HEK293 (cell line): Measurements from ENCODE around the gene MEG3.

ENCODE experiments used
- CTCF ChIA-PET: fragments of 350-600 bp; formaldehyde crosslinking; extraction: SDS; loops from one replicate; lab custom pipeline; 2021; ENCODE audit warnings: antibody characterized with exemption; lab: Yijun Ruan, JAX
- POLR2A ChIA-PET: fragments of 300-600 bp; formaldehyde crosslinking; extraction: SDS; loops from one replicate; lab custom pipeline; 2020; ENCODE audit warnings: antibody characterized with exemption, inconsistent platforms; lab: Yijun Ruan, JAX
- H3K27ac ChIP-seq: fragments of 200-500 bp; sonication (Bioruptor generic); 2 replicates; pipeline ENCODE4 v1.5.1; 2014; ENCODE audit warnings: low read depth, low read length, control low read depth, inconsistent platforms; ENCODE audit errors: extremely low read depth
- H3K36me3 ChIP-seq, 2 experiments: fragments of 200-500 bp in 1 of 2; sonication (Bioruptor generic) in 1 of 2; 1 replicate in 1 of 2; 2 replicates in 1 of 2; pipeline ENCODE4 v1.5.1; 2014 to 2017; ENCODE audit warnings: inconsistent platforms in 2 of 2, low read length in 2 of 2; ENCODE audit not compliant: control insufficient read depth in 2 of 2, insufficient read depth in 1 of 2
- H3K4me1 ChIP-seq: fragments of 200-500 bp; sonication (Bioruptor generic); 2 replicates; pipeline ENCODE4 v1.5.1; 2014; ENCODE audit warnings: mild to moderate bottlenecking, low read length, inconsistent platforms; ENCODE audit not compliant: control insufficient read depth, insufficient read depth
- H3K4me3 ChIP-seq: 2 replicates; pipeline ENCODE4 v1.5.1; 2011; ENCODE audit warnings: low read depth, mild to moderate bottlenecking, control low read depth, low read length, moderate library complexity
- H3K9me3 ChIP-seq: fragments of 200-500 bp; sonication (Bioruptor generic); 2 replicates; pipeline ENCODE4 v1.5.1; 2014; ENCODE audit warnings: low read depth, low read length, inconsistent platforms; ENCODE audit not compliant: control insufficient read depth, insufficient read depth
- CTCF ChIP-seq: fragments of 450-650 bp; formaldehyde crosslinking; IDR thresholded peaks from 2 replicates; pipeline ENCODE4 v1.5.1; 2016; ENCODE audit warnings: missing biosample characterization, missing genetic modification characterization
- GLI4 ChIP-seq: fragments of 450-650 bp; formaldehyde crosslinking; IDR thresholded peaks from 2 replicates; pipeline ENCODE4 v1.5.1; 2016; ENCODE audit warnings: missing biosample characterization, missing genetic modification characterization
- GLIS1 ChIP-seq: fragments of 450-650 bp; formaldehyde crosslinking; IDR thresholded peaks from 2 replicates; pipeline ENCODE4 v1.5.1; 2016; ENCODE audit warnings: missing biosample characterization, missing genetic modification characterization
- INSM2 ChIP-seq: fragments of 450-650 bp; formaldehyde crosslinking; IDR thresholded peaks from 2 replicates; pipeline ENCODE4 v1.5.1; 2016; ENCODE audit warnings: missing biosample characterization, missing genetic modification characterization
- KLF16 ChIP-seq: fragments of 450-650 bp; formaldehyde crosslinking; IDR thresholded peaks from 2 replicates; pipeline ENCODE4 v1.5.1; 2017; ENCODE audit warnings: missing biosample characterization, missing genetic modification characterization
- KLF17 ChIP-seq: fragments of 450-650 bp; formaldehyde crosslinking; IDR thresholded peaks from 2 replicates; pipeline ENCODE4 v1.5.1; 2016; ENCODE audit warnings: missing biosample characterization, missing genetic modification characterization
- OSR2 ChIP-seq: fragments of 450-650 bp; formaldehyde crosslinking; IDR thresholded peaks from 2 replicates; pipeline ENCODE4 v1.5.1; 2016; ENCODE audit warnings: missing biosample characterization, missing genetic modification characterization
- PRDM4 ChIP-seq: fragments of 450-650 bp; formaldehyde crosslinking; IDR thresholded peaks from 2 replicates; pipeline ENCODE4 v1.5.1; 2017; ENCODE audit warnings: missing biosample characterization, missing genetic modification characterization
- RBAK ChIP-seq: fragments of 450-650 bp; formaldehyde crosslinking; IDR thresholded peaks from 2 replicates; pipeline ENCODE4 v1.5.1; 2016; ENCODE audit warnings: missing biosample characterization, missing genetic modification characterization
- SALL2 ChIP-seq: fragments of 450-650 bp; formaldehyde crosslinking; IDR thresholded peaks from 2 replicates; pipeline ENCODE4 v1.5.0; 2017; ENCODE audit warnings: missing biosample characterization, mild to moderate bottlenecking, missing genetic modification characterization, borderline replicate concordance
- TRIM28 ChIP-seq: IDR thresholded peaks from 2 replicates; pipeline ENCODE4 v1.6.1; 2011; ENCODE audit warnings: low read length, control low read depth, borderline replicate concordance
- WT1 ChIP-seq: fragments of 450-650 bp; formaldehyde crosslinking; IDR thresholded peaks from 2 replicates; pipeline ENCODE4 v1.5.1; 2016; ENCODE audit warnings: missing biosample characterization, missing genetic modification characterization
- ZBTB20 ChIP-seq: fragments of 450-650 bp; formaldehyde crosslinking; IDR thresholded peaks from 2 replicates; pipeline ENCODE4 v1.5.1; 2016; ENCODE audit warnings: missing biosample characterization, missing genetic modification characterization
- ZBTB7A ChIP-seq: fragments of 450-650 bp; formaldehyde crosslinking; IDR thresholded peaks from 2 replicates; pipeline ENCODE4 v1.5.1; 2016; ENCODE audit warnings: low read depth, missing biosample characterization, missing genetic modification characterization
- ZNF169 ChIP-seq: fragments of 450-650 bp; formaldehyde crosslinking; IDR thresholded peaks from 2 replicates; pipeline ENCODE4 v1.5.1; 2016; ENCODE audit warnings: missing biosample characterization, missing genetic modification characterization
- ZNF24 ChIP-seq: fragments of 450-650 bp; formaldehyde crosslinking; IDR thresholded peaks from 2 replicates; pipeline ENCODE4 v1.5.1; 2016; ENCODE audit warnings: missing biosample characterization, missing genetic modification characterization
- ZNF324 ChIP-seq: fragments of 450-650 bp; formaldehyde crosslinking; IDR thresholded peaks from 2 replicates; pipeline ENCODE4 v1.5.1; 2016; ENCODE audit warnings: missing biosample characterization, missing genetic modification characterization
- ZNF366 ChIP-seq: fragments of 450-650 bp; formaldehyde crosslinking; conservative IDR thresholded peaks from 2 replicates; pipeline ENCODE4 v1.5.1; 2016; ENCODE audit warnings: missing biosample characterization, missing genetic modification characterization
- ZNF423 ChIP-seq: fragments of 450-650 bp; formaldehyde crosslinking; IDR thresholded peaks from 2 replicates; pipeline ENCODE4 v1.5.1; 2016; ENCODE audit warnings: missing biosample characterization, missing genetic modification characterization
- ZNF48 ChIP-seq: fragments of 450-650 bp; formaldehyde crosslinking; IDR thresholded peaks from 2 replicates; pipeline ENCODE4 v1.5.1; 2016; ENCODE audit warnings: missing biosample characterization, missing genetic modification characterization
- ZNF518A ChIP-seq: fragments of 450-650 bp; formaldehyde crosslinking; conservative IDR thresholded peaks from 2 replicates; pipeline ENCODE4 v1.5.1; 2016; ENCODE audit warnings: low read depth, missing biosample characterization, missing genetic modification characterization
- ZNF529 ChIP-seq: fragments of 450-650 bp; formaldehyde crosslinking; IDR thresholded peaks from 2 replicates; pipeline ENCODE4 v1.5.1; 2017; ENCODE audit warnings: missing genetic modification characterization, missing biosample characterization; ENCODE audit not compliant: insufficient replicate concordance
- ZNF707 ChIP-seq: fragments of 450-650 bp; formaldehyde crosslinking; IDR thresholded peaks from 2 replicates; pipeline ENCODE4 v1.5.1; 2016; ENCODE audit warnings: missing biosample characterization, missing genetic modification characterization
- ZSCAN16 ChIP-seq: fragments of 450-650 bp; formaldehyde crosslinking; IDR thresholded peaks from 2 replicates; pipeline ENCODE4 v1.5.1; 2016; ENCODE audit warnings: missing biosample characterization, missing genetic modification characterization

MEG3 gene

GRCh38 chr14:100777366-100777817, 48.5 kb upstream of the MEG3 start:
- Histone ChIP-seq H3K9me3 (no peaks in the 10 kb centered on the region), H3K36me3 (no peaks in the 10 kb centered on the region), H3K4me3 (no peak overlapping the region), H3K4me1 (no peaks in the 10 kb centered on the region), H3K27ac (no peak overlapping the region)
- ChIA-PET POLR2A (no interaction called here), CTCF (no interaction called here)
- TF ChIP-seq ZNF169 (tag by site-specific recombination) (no peak), ZNF24 (tag by site-specific recombination) (no peak), ZNF707 (tag by site-specific recombination) (no peak), ZNF48 (tag by site-specific recombination) (no peak), GLI4 (tag by site-specific recombination) (no peak), ZBTB7A (tag by site-specific recombination) (no peak), ZNF324 (tag by site-specific recombination) (no peak), WT1 (tag by site-specific recombination) (no peak), ZSCAN16 (tag by site-specific recombination) (no peak), SALL2 (no peak), ZNF518A (no peak), ZNF366 (tag by site-specific recombination) (no peak)

- CTCF ChIA-PET = no interaction called here
- Histone ChIP-seq H3K27ac (no peak overlapping the region), H3K9me3 (no peaks in the 10 kb centered on the region), H3K36me3 (no peaks in the 10 kb centered on the region), H3K4me1 (no peaks in the 10 kb centered on the region), H3K4me3 (no peak overlapping the region)
- POLR2A ChIA-PET = no interaction called here
- TF ChIP-seq ZNF529 (tag by site-specific recombination) (no peak), ZNF169 (tag by site-specific recombination) (no peak), ZNF707 (tag by site-specific recombination) (no peak), RBAK (tag by site-specific recombination) (no peak), TRIM28 (no peak), ZBTB20 (no peak), INSM2 (tag by site-specific recombination) (no peak), OSR2 (no peak), CTCF (tag by site-specific recombination) (no peak), PRDM4 (tag by site-specific recombination) (no peak), ZNF423 (no peak), KLF16 (tag by site-specific recombination) (no peak), KLF17 (tag by site-specific recombination) (no peak), GLIS1 (tag by site-specific recombination) (no peak)
Observed at GRCh38 chr14:100777818-100778525, 47.9 kb upstream of the MEG3 start.
